Neuronal stem cell (in vitro differentiated cells): ENCODE measurements around the gene MMP13.

Source experiments
- DNase-seq: peaks from one replicate; pipeline ENCODE4 v3.0.0-alpha.2; 2013; ENCODE audit warnings: low spot score
- H2AFZ ChIP-seq: one replicate; pipeline ENCODE4 v1.6.1; 2013; ENCODE audit warnings: mild to moderate bottlenecking, low read length, inconsistent platforms
- H2AK5ac ChIP-seq: 2 replicates; pipeline ENCODE4 v1.6.1; 2013; ENCODE audit warnings: low read depth, mild to moderate bottlenecking, inconsistent platforms, low read length, moderate library complexity, mixed read lengths
- H2BK120ac ChIP-seq: 2 replicates; pipeline ENCODE4 v1.6.1; 2013; ENCODE audit warnings: low read depth, mild to moderate bottlenecking, inconsistent platforms, low read length, moderate library complexity, mixed read lengths
- H2BK12ac ChIP-seq: one replicate; pipeline ENCODE4 v1.6.1; 2013; ENCODE audit warnings: low read length, inconsistent platforms
- H2BK15ac ChIP-seq: 2 replicates; pipeline ENCODE4 v1.6.1; 2013; ENCODE audit warnings: mild to moderate bottlenecking, low read length, inconsistent platforms, mixed read lengths
- H2BK5ac ChIP-seq: one replicate; pipeline ENCODE4 v1.6.1; 2013; ENCODE audit warnings: inconsistent platforms, mild to moderate bottlenecking, low read length, moderate library complexity
- H3K14ac ChIP-seq: one replicate; pipeline ENCODE4 v1.6.1; 2013; ENCODE audit warnings: low read length, inconsistent platforms
- H3K18ac ChIP-seq: 2 replicates; pipeline ENCODE4 v1.6.1; 2013; ENCODE audit warnings: low read length, inconsistent platforms
- H3K23ac ChIP-seq: 2 replicates; pipeline ENCODE4 v1.6.1; 2013; ENCODE audit warnings: low read depth, mild to moderate bottlenecking, mixed read lengths, low read length, inconsistent platforms; ENCODE audit not compliant: poor library complexity
- H3K27ac ChIP-seq: replicated peaks from 3 replicates; pipeline ENCODE4 v1.5.1; 2013; ENCODE audit warnings: low read length, inconsistent platforms
- H3K27me3 ChIP-seq, 3 experiments: 2 replicates each; pipeline ENCODE4 v1.6.1; 2013; ENCODE audit warnings: low read length in 3 of 3, mild to moderate bottlenecking in 2 of 3, inconsistent platforms in 1 of 3, low read depth in 1 of 3, mixed read lengths in 1 of 3, moderate library complexity in 1 of 3; ENCODE audit not compliant: control insufficient read depth in 3 of 3, insufficient read depth in 3 of 3
- H3K36me3 ChIP-seq, 2 donors: replicated peaks in 1 of 2; 2 replicates each; pipeline ENCODE4 v1.6.1; 2013; ENCODE audit warnings: low read length in 2 of 2; ENCODE audit not compliant: control insufficient read depth in 2 of 2, insufficient read depth in 2 of 2
- H3K4ac ChIP-seq: 2 replicates; pipeline ENCODE4 v1.6.1; 2013; ENCODE audit warnings: inconsistent platforms, mild to moderate bottlenecking, low read length, moderate library complexity
- H3K4me1 ChIP-seq, 2 donors: 1 replicate in 1 of 2; 2 replicates in 1 of 2; pipeline ENCODE4 v1.6.1; 2013; ENCODE audit warnings: low read length in 2 of 2, low read depth in 1 of 2; ENCODE audit not compliant: control insufficient read depth in 2 of 2, insufficient read depth in 1 of 2
- H3K4me2 ChIP-seq: one replicate; pipeline ENCODE4 v1.6.1; 2013; ENCODE audit warnings: mild to moderate bottlenecking, low read length, inconsistent platforms; ENCODE audit not compliant: insufficient read depth, poor library complexity, severe bottlenecking
- H3K4me3 ChIP-seq, 2 donors: 2 replicates each; pipeline ENCODE4 v1.5.1; 2013; ENCODE audit warnings: low read length in 2 of 2, mild to moderate bottlenecking in 2 of 2, inconsistent platforms in 1 of 2, moderate library complexity in 1 of 2
- H3K79me1 ChIP-seq: one replicate; pipeline ENCODE4 v1.6.1; 2013; ENCODE audit warnings: low read depth, mild to moderate bottlenecking, inconsistent platforms, low read length, moderate library complexity
- H3K9ac ChIP-seq: one replicate; pipeline ENCODE4 v1.6.1; 2013; ENCODE audit warnings: mild to moderate bottlenecking, low read depth, low read length, inconsistent platforms; ENCODE audit not compliant: poor library complexity
- H3K9me3 ChIP-seq, 2 donors: replicated peaks in 1 of 2; 2 replicates each; pipeline versions ENCODE3 to v1.6.1; 2013; ENCODE audit warnings: low read length in 2 of 2, mild to moderate bottlenecking in 2 of 2, inconsistent platforms in 1 of 2, low read depth in 1 of 2, mixed read lengths in 1 of 2, moderate library complexity in 1 of 2; ENCODE audit not compliant: control insufficient read depth in 2 of 2, insufficient read depth in 1 of 2
- H4K8ac ChIP-seq: one replicate; pipeline ENCODE4 v1.6.1; 2013; ENCODE audit warnings: low read depth, mild to moderate bottlenecking, inconsistent platforms, low read length, moderate library complexity
- H4K91ac ChIP-seq: one replicate; pipeline ENCODE4 v1.6.1; 2013; ENCODE audit warnings: low read length, low read depth, mild to moderate bottlenecking, inconsistent platforms; ENCODE audit not compliant: poor library complexity
- WGBS, 2 donors: extraction: QIAGEN DNeasy Blood & Tissue Kit; methylation state at CpG; one replicate each; pipeline ENCODE4 v1.1.7; 2013; ENCODE audit warnings: missing lambda C conversion rate in 2 of 2, mixed read lengths in 1 of 2; ENCODE audit not compliant: insufficient read length in 2 of 2, insufficient replicate concordance in 1 of 2; ENCODE audit errors: extremely low coverage in 2 of 2; 5-methylcytosine and 5-hydroxymethylcytosine counted together

Gene MMP13

DNA sequence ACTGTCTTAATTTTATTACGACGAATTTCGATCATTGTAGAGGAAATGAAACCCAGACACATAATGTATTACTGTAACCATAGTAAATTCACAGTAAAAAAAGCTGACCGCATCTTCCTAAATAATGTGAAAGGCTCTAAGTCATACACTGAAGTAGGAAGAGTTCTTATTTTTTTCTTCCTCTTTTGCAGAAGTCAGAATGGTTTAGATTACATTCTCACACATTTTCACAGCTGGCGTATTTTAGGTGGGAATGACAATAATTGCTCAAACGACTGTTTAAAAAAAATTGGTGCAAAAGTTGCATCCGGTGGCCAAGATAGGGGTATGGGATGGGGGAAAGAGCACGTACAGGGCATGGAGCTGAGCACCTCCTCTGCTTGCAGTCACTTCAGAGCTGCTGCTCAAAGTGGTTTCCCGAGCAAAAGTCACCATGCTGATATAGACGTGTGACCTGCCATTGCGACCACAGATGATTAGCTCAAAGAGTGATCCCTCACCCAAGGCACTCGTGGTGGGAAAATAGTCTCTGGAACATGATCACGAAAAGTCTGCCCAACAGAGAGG is 35.3 kb downstream of the MMP13 start:
- no peak overlapping the region for H3K4ac ChIP-seq
- H3K27ac ChIP-seq: no peak overlapping the region
- no peak overlapping the region for H2AK5ac ChIP-seq
- no peak overlapping the region for H3K23ac ChIP-seq
- WGBS, 2 donors: no CpG with 5 or more reads among the region's 13 CpGs
- H2AFZ ChIP-seq: no peak overlapping the region
- no peaks in the 10 kb centered on the region for H3K79me1 ChIP-seq
- H2BK120ac ChIP-seq: no peak overlapping the region
- no peak overlapping the region for H2BK15ac ChIP-seq
- H3K4me2 ChIP-seq: no peak overlapping the region
- H4K91ac ChIP-seq: no peak overlapping the region
- no peak overlapping the region for H3K14ac ChIP-seq
- no peak overlapping the region for H3K18ac ChIP-seq
- no peaks in the 10 kb centered on the region for H3K36me3 ChIP-seq
- no peak overlapping the region for H3K4me3 ChIP-seq
- H4K8ac ChIP-seq: no peak overlapping the region
- no peak overlapping the region for H3K9ac ChIP-seq
- H2BK5ac ChIP-seq: no peak overlapping the region
- no peaks in the 10 kb centered on the region for H3K27me3 ChIP-seq
- H2BK12ac ChIP-seq: no peak overlapping the region
- no peak for DNase-seq
- no peaks in the 10 kb centered on the region for H3K9me3 ChIP-seq
- H3K4me1 ChIP-seq: peaks cover 0 to 5% of the 10 kb centered on the region in 2 donors

GRCh38 chr11:102915044-102915375 is 40.5 kb downstream of the MMP13 start:
- no peaks in the 10 kb centered on the region for H3K9me3 ChIP-seq
- no peaks in the 10 kb centered on the region for H3K79me1 ChIP-seq
- H3K9ac ChIP-seq: no peak overlapping the region
- H4K8ac ChIP-seq: no peak overlapping the region
- H3K27ac ChIP-seq: no peak overlapping the region
- no peak overlapping the region for H2AFZ ChIP-seq
- no peaks in the 10 kb centered on the region for H3K27me3 ChIP-seq
- H3K18ac ChIP-seq: no peak overlapping the region
- H3K4me2 ChIP-seq: no peak overlapping the region
- H3K23ac ChIP-seq: no peak overlapping the region
- H2BK12ac ChIP-seq: no peak overlapping the region
- H2AK5ac ChIP-seq: no peak overlapping the region
- H2BK120ac ChIP-seq: no peak overlapping the region
- no peak for DNase-seq
- no peaks in the 10 kb centered on the region for H3K36me3 ChIP-seq
- H3K4me1 ChIP-seq: no peaks in the 10 kb centered on the region
- no peak overlapping the region for H3K4me3 ChIP-seq
- H3K4ac ChIP-seq: no peak overlapping the region
- no peak overlapping the region for H3K14ac ChIP-seq
- H2BK15ac ChIP-seq: no peak overlapping the region
- H2BK5ac ChIP-seq: no peak overlapping the region
- H4K91ac ChIP-seq: no peak overlapping the region

DNA sequence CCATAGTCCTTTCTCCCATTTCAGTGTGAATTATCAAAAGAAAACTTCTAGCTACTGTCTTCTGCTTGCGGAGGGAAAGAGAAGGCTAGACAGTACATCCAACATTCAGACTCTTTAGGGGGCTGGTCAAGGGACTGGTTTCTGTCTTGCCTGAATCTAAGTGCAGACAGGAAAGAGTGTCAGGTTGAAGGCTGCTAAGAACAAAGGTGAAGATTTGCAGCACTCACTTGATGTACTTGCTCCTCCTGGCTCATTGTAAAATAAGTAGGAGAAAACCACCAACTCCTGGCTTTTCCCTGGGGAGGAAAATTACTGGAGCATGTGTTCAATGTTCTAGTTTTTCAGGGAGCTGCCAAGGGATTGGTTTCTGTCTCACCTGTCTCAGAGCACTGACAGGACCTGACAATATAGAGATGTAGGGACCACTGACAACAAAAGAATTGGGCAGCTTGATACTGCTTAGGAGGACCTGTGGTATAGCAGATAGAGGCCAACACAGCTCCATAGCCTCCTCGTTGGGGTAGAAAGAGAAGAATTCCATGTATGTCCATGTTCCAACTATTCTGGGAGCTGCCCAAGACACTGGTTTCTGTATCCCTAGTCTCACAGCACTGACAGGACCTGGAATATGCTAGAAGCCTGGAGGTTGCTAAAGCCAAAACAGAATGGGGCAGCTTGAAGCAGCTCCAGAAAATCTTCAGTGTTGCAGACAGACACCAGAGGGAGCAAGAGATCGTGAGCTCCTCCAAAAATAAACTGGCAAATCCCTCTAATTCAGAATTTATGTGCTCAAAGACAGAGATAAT is 41.1 kb downstream of the MMP13 start:
- H2BK5ac ChIP-seq: no peak overlapping the region
- no peak overlapping the region for H3K4me2 ChIP-seq
- no peaks in the 10 kb centered on the region for H3K36me3 ChIP-seq
- H3K4ac ChIP-seq: no peak overlapping the region
- no peak overlapping the region for H4K8ac ChIP-seq
- H2BK15ac ChIP-seq: no peak overlapping the region
- no peak overlapping the region for H2BK12ac ChIP-seq
- H3K79me1 ChIP-seq: no peaks in the 10 kb centered on the region
- H3K18ac ChIP-seq: no peak overlapping the region
- H3K27me3 ChIP-seq: no peaks in the 10 kb centered on the region
- no peaks in the 10 kb centered on the region for H3K9me3 ChIP-seq
- no peak overlapping the region for H3K4me3 ChIP-seq
- H3K9ac ChIP-seq: no peak overlapping the region
- no peak overlapping the region for H3K27ac ChIP-seq
- no CpG with 5 or more reads among the region's 3 CpGs for WGBS, 2 donors
- H3K4me1 ChIP-seq: no peaks in the 10 kb centered on the region
- no peak overlapping the region for H3K23ac ChIP-seq
- H4K91ac ChIP-seq: no peak overlapping the region
- no peak overlapping the region for H2AK5ac ChIP-seq
- no peak overlapping the region for H3K14ac ChIP-seq
- H2BK120ac ChIP-seq: no peak overlapping the region
- DNase-seq: peak; percentile 14
- no peak overlapping the region for H2AFZ ChIP-seq

GRCh38 chr11:102912482-102912830 is 43.1 kb downstream of the MMP13 start:
- no peak overlapping the region for H3K9ac ChIP-seq
- no peak overlapping the region for H3K4ac ChIP-seq
- H3K27me3 ChIP-seq: no peaks in the 10 kb centered on the region
- no peaks in the 10 kb centered on the region for H3K79me1 ChIP-seq
- no peak overlapping the region for H2BK15ac ChIP-seq
- H3K9me3 ChIP-seq: no peaks in the 10 kb centered on the region
- no peak overlapping the region for H2AFZ ChIP-seq
- no peak overlapping the region for H3K14ac ChIP-seq
- H3K36me3 ChIP-seq: no peaks in the 10 kb centered on the region
- no peak overlapping the region for H3K4me3 ChIP-seq
- no peaks in the 10 kb centered on the region for H3K4me1 ChIP-seq
- no peak overlapping the region for H4K8ac ChIP-seq
- H3K23ac ChIP-seq: no peak overlapping the region
- no peak overlapping the region for H3K4me2 ChIP-seq
- H4K91ac ChIP-seq: no peak overlapping the region
- no peak overlapping the region for H2AK5ac ChIP-seq
- WGBS, 2 donors: no CpG with 5 or more reads among the region's 2 CpGs
- H2BK5ac ChIP-seq: no peak overlapping the region
- no peak overlapping the region for H2BK120ac ChIP-seq
- DNase-seq: no peak
- H3K18ac ChIP-seq: no peak overlapping the region
- no peak overlapping the region for H2BK12ac ChIP-seq
- no peak overlapping the region for H3K27ac ChIP-seq
